A549 (cell line): Measurements from ENCODE around the gene GOLGA6D.
"Not testable (repeated sequence)": the region's sequence is repeated elsewhere in the genome, so short reads cannot be mapped to it uniquely, and the experiment has no call there.

ENCODE experiments used
- CTCF ChIP-seq: fragments of >200 bp; sonication (Bioruptor Twin); formaldehyde crosslinking; IDR thresholded peaks from 3 replicates; pipeline ENCODE4 v1.5.1; 2016
- MAX ChIP-seq: IDR thresholded peaks from 2 replicates; pipeline ENCODE4 v1.6.1; 2012
- REST ChIP-seq: fragments of 200-600 bp; sonication (generic); IDR thresholded peaks from 2 replicates; pipeline ENCODE4 v1.6.1; 2016; ENCODE audit warnings: antibody characterized with exemption, mild to moderate bottlenecking, moderate library complexity

- TF ChIP-seq REST, MAX: not testable (repeated sequence)
- TF ChIP-seq CTCF: peak; percentile 40; the same call in 2 of the 3 replicates
Observed at GRCh38 chr15:75252285-75252684, 30.4 kb upstream of the GOLGA6D start.
